HG02610 (cell line): ENCODE results near the gene HCLS1.

Source experiments
- ATAC-seq: cut with Tn5 transposase; IDR thresholded peaks from one replicate; pipeline ENCODE4 v1.9.1; 2021; ENCODE audit warnings: mild to moderate bottlenecking, moderate library complexity; ENCODE audit not compliant: unreplicated experiment

Gene HCLS1

DNA sequence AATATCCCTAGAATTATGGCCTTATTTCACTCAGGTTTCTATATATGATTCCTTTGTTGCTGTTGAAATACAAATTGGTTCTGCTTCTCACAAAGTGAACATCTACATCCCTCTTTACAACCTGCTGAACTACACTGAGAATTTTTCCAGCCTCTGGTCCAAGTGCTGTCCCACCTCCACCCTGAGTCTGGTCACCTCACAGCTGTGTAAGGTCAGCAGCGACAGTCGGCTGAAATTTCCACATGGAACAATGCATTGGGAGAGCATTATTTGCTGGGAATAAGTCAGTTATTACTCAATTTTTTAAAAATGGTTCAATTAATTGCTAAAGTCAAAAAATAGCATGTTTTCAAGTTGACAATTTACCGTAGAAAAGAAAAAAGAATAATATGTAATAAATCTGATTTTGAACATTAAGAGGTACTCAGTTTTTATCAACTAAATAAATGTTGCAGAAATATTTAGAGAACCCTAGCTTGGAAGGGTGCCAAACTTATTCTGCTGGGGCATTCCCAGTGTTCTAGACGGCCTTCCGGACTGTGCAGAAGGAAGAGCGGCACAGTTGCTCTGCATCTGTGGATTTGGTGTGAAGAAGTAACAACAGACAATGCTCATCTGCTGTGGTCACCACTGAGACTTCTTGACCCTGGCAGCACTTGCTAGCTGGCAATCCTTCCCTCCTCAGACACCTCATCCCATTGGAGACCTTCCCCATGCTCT, 1.8 kb downstream of the HCLS1 start:
- no peak for ATAC-seq

GRCh38 chr3:121654493-121655385, 6.0 kb downstream of the HCLS1 start:
- peak; percentile 94 for ATAC-seq

DNA sequence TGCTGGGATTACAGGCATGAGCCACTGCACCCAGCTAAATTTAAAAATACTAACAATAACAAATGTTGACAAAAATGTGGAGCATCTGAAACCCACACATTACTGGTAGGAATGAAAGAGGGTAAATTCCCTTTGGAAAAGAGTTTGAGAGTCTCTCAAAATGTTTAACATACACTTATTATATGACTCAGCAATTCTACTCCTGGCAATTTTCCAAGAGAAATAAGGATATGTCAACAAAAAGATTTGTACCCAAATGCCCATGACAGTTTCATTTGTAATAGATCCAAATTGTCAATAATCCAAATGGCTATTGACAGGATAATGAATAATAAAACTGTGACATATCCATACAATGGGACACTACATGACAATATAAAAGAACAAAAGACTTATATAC, 9.0 kb downstream of the HCLS1 start:
- ATAC-seq, result no peak

- no peak for ATAC-seq
Observed at GRCh38 chr3:121649645-121650044, 11.1 kb downstream of the HCLS1 start.

- ATAC-seq, result no peak
Observed at GRCh38 chr3:121648219-121648958, 12.3 kb downstream of the HCLS1 start.

GRCh38 chr3:121645054-121645453, 15.6 kb downstream of the HCLS1 start:
- no peak for ATAC-seq

GRCh38 chr3:121642601-121643314, 17.9 kb downstream of the HCLS1 start:
- ATAC-seq, result no peak

- ATAC-seq, result no peak
Observed at GRCh38 chr3:121641127-121641526, 19.6 kb downstream of the HCLS1 start.

DNA sequence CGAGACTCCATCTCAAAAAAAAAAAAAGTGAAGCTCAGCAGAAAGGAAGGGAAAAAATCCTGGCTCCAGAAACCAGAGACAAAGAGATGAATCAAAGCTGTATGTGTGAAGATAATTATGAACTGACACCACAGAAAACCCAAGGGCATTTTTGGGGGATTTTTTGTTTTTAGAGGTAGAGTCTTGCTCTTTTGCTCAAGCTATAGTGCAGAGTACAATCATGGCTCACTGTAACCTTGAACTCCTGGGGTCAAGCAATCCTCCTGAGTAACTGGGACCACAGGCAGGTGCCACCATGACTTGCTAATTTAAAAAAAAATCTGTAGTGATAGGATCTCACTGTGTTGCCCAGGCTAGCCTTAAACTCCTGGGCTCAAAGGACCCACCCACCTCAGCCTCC, 22.8 kb downstream of the HCLS1 start:
- peak; percentile 80 for ATAC-seq

DNA sequence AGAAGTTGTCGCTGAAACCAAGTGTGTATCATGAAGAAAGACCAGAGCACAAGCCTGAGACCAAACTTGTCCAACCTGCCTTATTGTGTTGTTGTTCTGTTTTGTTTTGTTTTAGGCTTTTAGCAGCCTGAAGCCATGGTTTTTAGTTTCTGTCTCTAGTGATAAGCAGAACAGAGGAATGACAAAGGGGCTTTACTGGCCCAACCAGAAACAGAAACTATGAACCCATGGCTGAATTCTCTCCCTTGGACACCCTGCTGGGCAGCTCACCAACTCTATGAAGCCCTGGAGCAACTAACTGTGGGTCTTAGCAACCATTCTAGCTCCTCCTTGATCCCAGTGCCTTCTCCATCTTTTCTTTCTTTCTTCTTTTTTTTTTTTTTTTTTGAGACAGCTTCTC, 30.3 kb downstream of the HCLS1 start:
- ATAC-seq, result peak; percentile 69

DNA sequence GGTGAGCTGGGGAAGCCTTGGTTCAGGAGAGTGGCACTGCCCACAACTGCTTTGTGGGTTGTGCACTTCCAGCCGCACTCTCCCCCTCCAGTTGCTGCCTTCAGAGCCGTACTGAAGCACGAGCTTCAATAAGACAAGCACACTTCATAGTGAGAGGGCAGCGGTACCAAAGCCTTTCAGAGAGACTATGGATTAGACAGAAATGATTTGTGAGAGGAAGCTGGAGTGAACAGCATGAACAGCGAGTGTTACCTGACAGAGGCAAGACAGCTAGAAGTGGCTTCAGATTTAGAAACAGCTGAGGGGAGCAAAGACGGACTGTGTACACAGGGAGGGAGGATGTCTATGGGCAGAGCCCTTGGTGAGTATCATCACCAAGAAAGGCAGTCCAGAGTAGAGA, 31.1 kb downstream of the HCLS1 start:
- no peak for ATAC-seq

DNA sequence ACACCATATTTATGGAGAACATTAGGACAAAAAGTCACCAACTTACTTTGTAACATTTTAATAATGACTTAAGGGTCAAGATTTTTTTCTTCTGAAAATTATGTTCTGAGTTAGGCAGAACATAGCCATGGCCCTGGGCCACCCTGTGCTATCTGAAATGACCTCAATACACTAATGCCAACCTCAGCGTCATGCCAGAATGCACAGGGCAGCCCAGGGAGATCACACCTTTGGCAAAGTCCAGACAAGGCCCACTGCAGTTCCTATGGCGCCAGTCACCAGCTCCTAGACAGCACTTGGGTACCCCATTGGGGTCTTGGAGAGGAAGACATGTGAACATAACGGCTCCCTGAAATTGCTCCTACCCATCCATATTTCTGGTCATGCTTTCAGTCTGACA, 33.1 kb downstream of the HCLS1 start:
- ATAC-seq, result no peak

GRCh38 chr3:121627211-121627610, 33.5 kb downstream of the HCLS1 start:
- ATAC-seq, result no peak

DNA sequence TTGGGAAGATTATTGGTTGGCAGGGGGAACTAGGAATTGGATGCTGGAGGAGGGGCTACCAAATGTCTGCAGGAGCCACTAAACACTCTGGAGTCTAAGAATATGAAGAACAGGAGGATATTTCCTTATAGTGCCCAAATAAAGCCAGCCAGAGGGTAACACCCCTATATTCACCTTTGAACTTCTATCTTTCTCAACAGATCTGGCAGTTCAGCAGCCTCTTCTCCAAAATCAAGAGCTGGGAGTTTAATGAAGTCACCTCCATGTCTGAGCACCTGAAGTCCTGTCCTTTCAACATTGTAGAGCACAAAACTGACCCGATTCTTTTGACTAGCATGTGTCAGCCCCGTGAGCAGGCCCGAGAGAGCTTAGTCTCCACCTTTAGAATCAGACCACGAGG, 34.2 kb downstream of the HCLS1 start:
- no peak for ATAC-seq

- no peak for ATAC-seq
Observed at GRCh38 chr3:121624147-121624899, 36.4 kb downstream of the HCLS1 start.

GRCh38 chr3:121621491-121621890, 39.2 kb downstream of the HCLS1 start:
- no peak for ATAC-seq

GRCh38 chr3:121619691-121620090, 41.0 kb downstream of the HCLS1 start:
- ATAC-seq, result no peak

- no peak for ATAC-seq
Observed at GRCh38 chr3:121606106-121606505, 54.6 kb downstream of the HCLS1 start.

DNA sequence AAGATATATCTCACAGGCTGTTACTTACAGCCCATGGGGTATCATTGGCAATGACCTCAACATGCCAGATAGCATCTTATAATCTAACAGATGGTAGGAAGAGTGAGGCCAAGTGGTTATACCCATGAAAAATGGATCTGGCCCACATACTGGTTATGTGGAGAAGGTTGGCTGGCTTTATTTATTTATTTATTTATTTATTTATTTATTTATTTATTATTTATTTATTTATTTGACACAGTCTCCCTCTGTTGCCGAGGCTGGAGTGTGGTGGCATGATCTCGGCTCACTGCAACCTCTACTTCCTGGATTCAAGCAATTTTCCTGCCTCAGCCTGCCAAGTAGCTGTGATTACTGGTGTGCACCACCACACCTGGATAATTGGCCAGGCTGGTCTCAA, 55.9 kb downstream of the HCLS1 start:
- ATAC-seq, result no peak

GRCh38 chr3:121601212-121601812, 59.4 kb downstream of the HCLS1 start:
- ATAC-seq, result no peak
